Neuron (in vitro differentiated cells): ENCODE data around the gene GALNTL6.

Experiments
- H2AFZ ChIP-seq: one replicate; pipeline ENCODE4 v1.6.1; 2013; ENCODE audit warnings: low read depth, mild to moderate bottlenecking, inconsistent platforms, low read length, moderate library complexity
- H3K27me3 ChIP-seq: one replicate; pipeline ENCODE4 v1.6.1; 2013; ENCODE audit warnings: low read length; ENCODE audit not compliant: insufficient read depth
- H3K36me3 ChIP-seq: one replicate; pipeline ENCODE4 v1.6.1; 2013; ENCODE audit warnings: low read length; ENCODE audit not compliant: insufficient read depth
- H3K4me1 ChIP-seq: one replicate; pipeline ENCODE4 v1.6.1; 2013; ENCODE audit warnings: low read length; ENCODE audit not compliant: insufficient read depth
- H3K4me3 ChIP-seq: 2 replicates; pipeline ENCODE4 v1.5.1; 2013; ENCODE audit warnings: mild to moderate bottlenecking, low read length, moderate library complexity
- H3K9me3 ChIP-seq: one replicate; pipeline ENCODE4 v1.6.1; 2013; ENCODE audit warnings: low read length

Gene GALNTL6

GRCh38 chr4:172997217-172997609 is 1184.0 kb downstream of the GALNTL6 start:
- Histone ChIP-seq H2AFZ (no peak overlapping the region), H3K9me3 (no peaks in the 10 kb centered on the region), H3K4me3 (no peak overlapping the region), H3K36me3 (no peaks in the 10 kb centered on the region), H3K27me3 (no peaks in the 10 kb centered on the region), H3K4me1 (peaks cover 8% of the 10 kb centered on the region)

- Histone ChIP-seq H3K4me3 (no peak overlapping the region), H3K36me3 (no peaks in the 10 kb centered on the region), H3K27me3 (no peaks in the 10 kb centered on the region), H3K4me1 (peaks cover 8% of the 10 kb centered on the region), H2AFZ (no peak overlapping the region), H3K9me3 (no peaks in the 10 kb centered on the region)
Measured at GRCh38 chr4:172997856-172998255, 1184.7 kb downstream of the GALNTL6 start.

GRCh38 chr4:172998527-172999469 is 1185.6 kb downstream of the GALNTL6 start:
- Histone ChIP-seq H3K27me3 (no peaks in the 10 kb centered on the region), H2AFZ (no peak overlapping the region), H3K36me3 (no peaks in the 10 kb centered on the region), H3K4me1 (peaks cover 8% of the 10 kb centered on the region), H3K9me3 (no peaks in the 10 kb centered on the region), H3K4me3 (no peak overlapping the region)

GRCh38 chr4:173001571-173001970 is 1188.4 kb downstream of the GALNTL6 start:
- H3K4me3 ChIP-seq, result no peak overlapping the region
- peaks cover 8% of the 10 kb centered on the region for H3K4me1 ChIP-seq
- H3K27me3 ChIP-seq, result no peaks in the 10 kb centered on the region
- no peaks in the 10 kb centered on the region for H3K36me3 ChIP-seq
- H2AFZ ChIP-seq, result no peak overlapping the region
- no peaks in the 10 kb centered on the region for H3K9me3 ChIP-seq

GRCh38 chr4:173002830-173003561 is 1189.8 kb downstream of the GALNTL6 start:
- Histone ChIP-seq H3K36me3 (no peaks in the 10 kb centered on the region), H3K27me3 (no peaks in the 10 kb centered on the region), H3K4me1 (peaks cover 8% of the 10 kb centered on the region), H2AFZ (no peak overlapping the region), H3K9me3 (no peaks in the 10 kb centered on the region), H3K4me3 (no peak overlapping the region)

- Histone ChIP-seq H3K9me3 (no peaks in the 10 kb centered on the region), H2AFZ (no peak overlapping the region), H3K4me1 (no peaks in the 10 kb centered on the region), H3K4me3 (no peak overlapping the region), H3K36me3 (no peaks in the 10 kb centered on the region), H3K27me3 (no peaks in the 10 kb centered on the region)
Measured at GRCh38 chr4:173005912-173006633, 1192.9 kb downstream of the GALNTL6 start.

GRCh38 chr4:173008436-173008835 is 1195.2 kb downstream of the GALNTL6 start:
- no peak overlapping the region for H3K4me3 ChIP-seq
- H3K36me3 ChIP-seq, result no peaks in the 10 kb centered on the region
- no peaks in the 10 kb centered on the region for H3K9me3 ChIP-seq
- no peaks in the 10 kb centered on the region for H3K27me3 ChIP-seq
- no peaks in the 10 kb centered on the region for H3K4me1 ChIP-seq
- no peak overlapping the region for H2AFZ ChIP-seq

- Histone ChIP-seq H3K36me3 (no peaks in the 10 kb centered on the region), H3K4me1 (peaks cover 7% of the 10 kb centered on the region), H3K4me3 (no peak overlapping the region), H3K9me3 (no peaks in the 10 kb centered on the region), H2AFZ (no peak overlapping the region), H3K27me3 (no peaks in the 10 kb centered on the region)
Measured at GRCh38 chr4:173009129-173009823, 1196.1 kb downstream of the GALNTL6 start.

GRCh38 chr4:173012608-173013007 is 1199.4 kb downstream of the GALNTL6 start:
- Histone ChIP-seq H3K27me3 (no peaks in the 10 kb centered on the region), H3K36me3 (no peaks in the 10 kb centered on the region), H2AFZ (no peak overlapping the region), H3K4me3 (no peak overlapping the region), H3K4me1 (peaks cover 7% of the 10 kb centered on the region), H3K9me3 (no peaks in the 10 kb centered on the region)

GRCh38 chr4:173013232-173013930 is 1200.2 kb downstream of the GALNTL6 start:
- no peaks in the 10 kb centered on the region for H3K36me3 ChIP-seq
- no peaks in the 10 kb centered on the region for H3K27me3 ChIP-seq
- no peak overlapping the region for H3K4me3 ChIP-seq
- no peaks in the 10 kb centered on the region for H3K9me3 ChIP-seq
- H2AFZ ChIP-seq, result peak overlapping the region; percentile 0
- H3K4me1 ChIP-seq, result peaks cover 7% of the 10 kb centered on the region

GRCh38 chr4:173014113-173014558 is 1200.9 kb downstream of the GALNTL6 start:
- Histone ChIP-seq H3K4me3 (no peak overlapping the region), H3K27me3 (no peaks in the 10 kb centered on the region), H3K9me3 (no peaks in the 10 kb centered on the region), H2AFZ (peak overlapping the region; percentile 0), H3K36me3 (no peaks in the 10 kb centered on the region), H3K4me1 (peaks cover 7% of the 10 kb centered on the region)

GRCh38 chr4:173014836-173015235 is 1201.6 kb downstream of the GALNTL6 start:
- Histone ChIP-seq H3K4me1 (peaks cover 7% of the 10 kb centered on the region), H3K27me3 (no peaks in the 10 kb centered on the region), H3K9me3 (no peaks in the 10 kb centered on the region), H3K4me3 (no peak overlapping the region), H2AFZ (no peak overlapping the region), H3K36me3 (no peaks in the 10 kb centered on the region)
